HEK293 (cell line): ENCODE measurements around the gene TFPI.

Source experiments
- CTCF ChIA-PET: fragments of 350-600 bp; formaldehyde crosslinking; extraction: SDS; loops from one replicate; lab custom pipeline; 2021; ENCODE audit warnings: antibody characterized with exemption; lab: Yijun Ruan, JAX
- POLR2A ChIA-PET: fragments of 300-600 bp; formaldehyde crosslinking; extraction: SDS; loops from one replicate; lab custom pipeline; 2020; ENCODE audit warnings: antibody characterized with exemption, inconsistent platforms; lab: Yijun Ruan, JAX
- H3K27ac ChIP-seq: fragments of 200-500 bp; sonication (Bioruptor generic); 2 replicates; pipeline ENCODE4 v1.5.1; 2014; ENCODE audit warnings: low read depth, low read length, control low read depth, inconsistent platforms; ENCODE audit errors: extremely low read depth
- H3K36me3 ChIP-seq, 2 experiments: fragments of 200-500 bp in 1 of 2; sonication (Bioruptor generic) in 1 of 2; 1 replicate in 1 of 2; 2 replicates in 1 of 2; pipeline ENCODE4 v1.5.1; 2014 to 2017; ENCODE audit warnings: inconsistent platforms in 2 of 2, low read length in 2 of 2; ENCODE audit not compliant: control insufficient read depth in 2 of 2, insufficient read depth in 1 of 2
- H3K4me1 ChIP-seq: fragments of 200-500 bp; sonication (Bioruptor generic); 2 replicates; pipeline ENCODE4 v1.5.1; 2014; ENCODE audit warnings: mild to moderate bottlenecking, low read length, inconsistent platforms; ENCODE audit not compliant: control insufficient read depth, insufficient read depth
- H3K4me3 ChIP-seq: 2 replicates; pipeline ENCODE4 v1.5.1; 2011; ENCODE audit warnings: low read depth, mild to moderate bottlenecking, control low read depth, low read length, moderate library complexity
- H3K9me3 ChIP-seq: fragments of 200-500 bp; sonication (Bioruptor generic); 2 replicates; pipeline ENCODE4 v1.5.1; 2014; ENCODE audit warnings: low read depth, low read length, inconsistent platforms; ENCODE audit not compliant: control insufficient read depth, insufficient read depth
- BCL11A ChIP-seq: fragments of 450-650 bp; formaldehyde crosslinking; IDR thresholded peaks from 2 replicates; pipeline ENCODE4 v1.5.1; 2016; ENCODE audit warnings: low read depth, missing biosample characterization, missing genetic modification characterization
- FEZF1 ChIP-seq: fragments of 450-650 bp; formaldehyde crosslinking; IDR thresholded peaks from 2 replicates; pipeline ENCODE4 v1.5.1; 2016; ENCODE audit warnings: missing biosample characterization, missing genetic modification characterization
- HOXA7 ChIP-seq: sonication (generic); formaldehyde crosslinking; IDR thresholded peaks from 2 replicates; pipeline ENCODE4 v1.8.1; 2022; ENCODE audit warnings: missing genetic modification reagents, borderline replicate concordance
- SETDB1 ChIP-seq: IDR thresholded peaks from one replicate; pipeline ENCODE4 v1.6.1; 2017; ENCODE audit warnings: mild to moderate bottlenecking, low read length, moderate library complexity, mixed read lengths; ENCODE audit not compliant: insufficient read length
- SP3 ChIP-seq: fragments of 450-650 bp; formaldehyde crosslinking; IDR thresholded peaks from 2 replicates; pipeline ENCODE4 v1.5.1; 2016; ENCODE audit warnings: missing biosample characterization, missing genetic modification characterization
- TCF7L2 ChIP-seq: IDR thresholded peaks from 2 replicates; pipeline ENCODE4 v1.6.1; 2011; ENCODE audit warnings: low read depth, mild to moderate bottlenecking, inconsistent platforms, low read length, moderate library complexity, borderline replicate concordance
- ZBTB8A ChIP-seq: fragments of 450-650 bp; formaldehyde crosslinking; IDR thresholded peaks from 2 replicates; pipeline ENCODE4 v1.5.1; 2016; ENCODE audit warnings: missing biosample characterization, missing genetic modification characterization
- ZFHX2 ChIP-seq: fragments of 450-650 bp; formaldehyde crosslinking; conservative IDR thresholded peaks from 2 replicates; pipeline ENCODE4 v1.5.1; 2016; ENCODE audit warnings: missing biosample characterization, missing genetic modification characterization
- ZNF114 ChIP-seq: fragments of 450-650 bp; formaldehyde crosslinking; IDR thresholded peaks from 2 replicates; pipeline ENCODE4 v1.5.0; 2017; ENCODE audit warnings: missing biosample characterization, missing genetic modification characterization
- ZNF140 ChIP-seq: fragments of 450-650 bp; formaldehyde crosslinking; IDR thresholded peaks from 2 replicates; pipeline ENCODE4 v1.5.1; 2016; ENCODE audit warnings: missing biosample characterization, missing genetic modification characterization
- ZNF239 ChIP-seq: fragments of 450-650 bp; formaldehyde crosslinking; IDR thresholded peaks from 2 replicates; pipeline ENCODE4 v1.5.1; 2016; ENCODE audit warnings: missing biosample characterization, missing genetic modification characterization
- ZNF24 ChIP-seq: fragments of 450-650 bp; formaldehyde crosslinking; IDR thresholded peaks from 2 replicates; pipeline ENCODE4 v1.5.1; 2016; ENCODE audit warnings: missing biosample characterization, missing genetic modification characterization
- ZNF248 ChIP-seq: fragments of 450-650 bp; formaldehyde crosslinking; IDR thresholded peaks from 2 replicates; pipeline ENCODE4 v1.5.1; 2017; ENCODE audit warnings: missing biosample characterization, missing genetic modification characterization
- ZNF324 ChIP-seq: fragments of 450-650 bp; formaldehyde crosslinking; IDR thresholded peaks from 2 replicates; pipeline ENCODE4 v1.5.1; 2016; ENCODE audit warnings: missing biosample characterization, missing genetic modification characterization
- ZNF560 ChIP-seq: fragments of 450-650 bp; formaldehyde crosslinking; IDR thresholded peaks from 2 replicates; pipeline ENCODE4 v1.5.1; 2017; ENCODE audit warnings: missing biosample characterization, missing genetic modification characterization, borderline replicate concordance
- ZNF670 ChIP-seq: fragments of 450-650 bp; formaldehyde crosslinking; IDR thresholded peaks from 2 replicates; pipeline ENCODE4 v1.5.1; 2016; ENCODE audit warnings: missing biosample characterization, missing genetic modification characterization, low read depth
- ZNF701 ChIP-seq: fragments of 450-650 bp; formaldehyde crosslinking; IDR thresholded peaks from 2 replicates; pipeline ENCODE4 v1.5.1; 2016; ENCODE audit warnings: missing biosample characterization, missing genetic modification characterization
- ZNF768 ChIP-seq: fragments of 450-650 bp; formaldehyde crosslinking; IDR thresholded peaks from 2 replicates; pipeline ENCODE4 v1.5.1; 2018; ENCODE audit warnings: missing biosample characterization, mild to moderate bottlenecking, missing genetic modification characterization
- ZNF830 ChIP-seq: fragments of 450-650 bp; IDR thresholded peaks from 2 replicates; pipeline ENCODE4 v1.5.0; 2018; ENCODE audit warnings: missing biosample characterization, missing genetic modification characterization, low read depth, mild to moderate bottlenecking, moderate library complexity
- ZNF843 ChIP-seq: fragments of 450-650 bp; formaldehyde crosslinking; IDR thresholded peaks from 2 replicates; pipeline ENCODE4 v1.5.1; 2016; ENCODE audit warnings: missing biosample characterization, missing genetic modification characterization
- ZXDB ChIP-seq: fragments of 450-650 bp; formaldehyde crosslinking; IDR thresholded peaks from 2 replicates; pipeline ENCODE4 v1.5.1; 2016; ENCODE audit warnings: missing biosample characterization, missing genetic modification characterization
- TF ChIP-seq, protein P1 (sequence below): fragments of 450-650 bp; formaldehyde crosslinking; IDR thresholded peaks from 2 replicates; pipeline ENCODE4 v1.5.1; 2017; ENCODE audit warnings: missing biosample characterization, missing genetic modification characterization
- TF ChIP-seq, protein P2 (sequence below): fragments of 450-650 bp; formaldehyde crosslinking; IDR thresholded peaks from 2 replicates; pipeline ENCODE4 v1.5.1; 2016; ENCODE audit warnings: missing biosample characterization, missing genetic modification characterization
- TF ChIP-seq, protein P3 (sequence below): fragments of 450-650 bp; formaldehyde crosslinking; IDR thresholded peaks from 2 replicates; pipeline ENCODE4 v1.5.1; 2016; ENCODE audit warnings: missing biosample characterization, missing genetic modification characterization
- TF ChIP-seq, protein P4 (sequence below): fragments of 450-650 bp; formaldehyde crosslinking; IDR thresholded peaks from 2 replicates; pipeline ENCODE4 v1.5.1; 2016; ENCODE audit warnings: missing biosample characterization, missing genetic modification characterization
- TF ChIP-seq, protein P5 (sequence below): fragments of 450-650 bp; formaldehyde crosslinking; IDR thresholded peaks from 2 replicates; pipeline ENCODE4 v1.5.1; 2016; ENCODE audit warnings: missing biosample characterization, missing genetic modification characterization
- TF ChIP-seq, protein P6 (sequence below): fragments of 450-650 bp; formaldehyde crosslinking; IDR thresholded peaks from 2 replicates; pipeline ENCODE4 v1.5.1; 2017; ENCODE audit warnings: missing biosample characterization, mild to moderate bottlenecking, missing genetic modification characterization, moderate library complexity

TFPI gene

DNA sequence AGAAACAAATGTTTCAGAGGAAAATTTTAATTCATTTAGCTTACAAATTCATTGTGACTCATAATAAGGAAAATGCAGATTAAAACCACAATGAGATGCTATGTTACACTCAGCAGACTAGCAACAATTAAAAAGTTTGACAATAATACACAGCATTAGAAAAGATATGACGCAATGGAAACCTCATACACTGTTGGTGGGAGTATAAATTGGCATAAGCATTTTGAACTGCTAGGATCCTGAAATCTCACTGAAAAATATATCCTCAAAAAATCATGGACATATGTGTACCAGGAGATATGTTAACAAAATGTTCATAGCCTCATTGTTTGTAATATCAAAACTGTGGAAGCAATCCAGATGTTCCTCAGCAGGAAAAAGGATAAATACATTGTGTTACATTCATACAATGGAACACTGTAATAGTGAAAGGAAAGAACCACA lies 119.9 kb downstream of the TFPI start (continued):
- TF ChIP-seq, protein P1, sequence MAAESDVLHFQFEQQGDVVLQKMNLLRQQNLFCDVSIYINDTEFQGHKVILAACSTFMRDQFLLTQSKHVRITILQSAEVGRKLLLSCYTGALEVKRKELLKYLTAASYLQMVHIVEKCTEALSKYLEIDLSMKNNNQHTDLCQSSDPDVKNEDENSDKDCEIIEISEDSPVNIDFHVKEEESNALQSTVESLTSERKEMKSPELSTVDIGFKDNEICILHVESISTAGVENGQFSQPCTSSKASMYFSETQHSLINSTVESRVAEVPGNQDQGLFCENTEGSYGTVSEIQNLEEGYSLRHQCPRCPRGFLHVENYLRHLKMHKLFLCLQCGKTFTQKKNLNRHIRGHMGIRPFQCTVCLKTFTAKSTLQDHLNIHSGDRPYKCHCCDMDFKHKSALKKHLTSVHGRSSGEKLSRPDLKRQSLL (tag by site-specific recombination), result no peak
- no peak for TF ChIP-seq ZNF24
- no peak for TF ChIP-seq SETDB1

DNA sequence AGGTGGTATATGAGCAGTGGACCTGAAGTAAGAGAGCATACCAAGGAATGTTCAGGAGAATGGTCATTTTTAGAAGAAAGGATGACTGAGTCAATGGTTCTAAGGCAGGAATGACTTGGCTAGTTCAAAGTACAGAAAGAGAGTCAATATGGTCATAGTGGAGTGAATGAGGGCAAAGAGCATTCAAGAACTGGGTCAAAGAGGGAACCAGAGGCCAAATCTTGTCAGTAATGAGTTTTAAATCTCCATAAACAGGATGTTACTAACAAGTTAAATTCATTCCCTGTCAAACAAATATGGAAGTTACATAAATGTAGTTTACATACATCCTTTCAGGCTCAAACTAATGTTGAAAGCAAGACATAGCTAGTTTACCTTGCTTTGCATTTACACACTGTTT lies 122.3 kb downstream of the TFPI start:
- Histone ChIP-seq H3K4me3 (no peak overlapping the region), H3K4me1 (no peaks in the 10 kb centered on the region), H3K9me3 (no peaks in the 10 kb centered on the region), H3K36me3 (no peaks in the 10 kb centered on the region), H3K27ac (no peak overlapping the region)
- TF ChIP-seq ZFHX2, result no peak
- TF ChIP-seq ZNF843, result no peak
- no peak for TF ChIP-seq SP3 (tag by site-specific recombination)
- TF ChIP-seq ZNF114 (tag by site-specific recombination), result no peak
- no peak for TF ChIP-seq ZNF248 (tag by site-specific recombination)
- no peak for TF ChIP-seq ZNF324 (tag by site-specific recombination)
- no peak for TF ChIP-seq BCL11A (tag by site-specific recombination)
- TF ChIP-seq ZNF701 (tag by site-specific recombination), result no peak
- no peak for TF ChIP-seq TCF7L2
- TF ChIP-seq ZNF670 (tag by site-specific recombination), result no peak
- no peak for TF ChIP-seq ZNF768 (tag by site-specific recombination)
- TF ChIP-seq, protein P2, sequence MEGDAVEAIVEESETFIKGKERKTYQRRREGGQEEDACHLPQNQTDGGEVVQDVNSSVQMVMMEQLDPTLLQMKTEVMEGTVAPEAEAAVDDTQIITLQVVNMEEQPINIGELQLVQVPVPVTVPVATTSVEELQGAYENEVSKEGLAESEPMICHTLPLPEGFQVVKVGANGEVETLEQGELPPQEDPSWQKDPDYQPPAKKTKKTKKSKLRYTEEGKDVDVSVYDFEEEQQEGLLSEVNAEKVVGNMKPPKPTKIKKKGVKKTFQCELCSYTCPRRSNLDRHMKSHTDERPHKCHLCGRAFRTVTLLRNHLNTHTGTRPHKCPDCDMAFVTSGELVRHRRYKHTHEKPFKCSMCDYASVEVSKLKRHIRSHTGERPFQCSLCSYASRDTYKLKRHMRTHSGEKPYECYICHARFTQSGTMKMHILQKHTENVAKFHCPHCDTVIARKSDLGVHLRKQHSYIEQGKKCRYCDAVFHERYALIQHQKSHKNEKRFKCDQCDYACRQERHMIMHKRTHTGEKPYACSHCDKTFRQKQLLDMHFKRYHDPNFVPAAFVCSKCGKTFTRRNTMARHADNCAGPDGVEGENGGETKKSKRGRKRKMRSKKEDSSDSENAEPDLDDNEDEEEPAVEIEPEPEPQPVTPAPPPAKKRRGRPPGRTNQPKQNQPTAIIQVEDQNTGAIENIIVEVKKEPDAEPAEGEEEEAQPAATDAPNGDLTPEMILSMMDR, result no peak
- no peak for TF ChIP-seq ZNF239 (tag by site-specific recombination)
- ChIA-PET POLR2A (no interaction called here), CTCF (no interaction called here)

DNA sequence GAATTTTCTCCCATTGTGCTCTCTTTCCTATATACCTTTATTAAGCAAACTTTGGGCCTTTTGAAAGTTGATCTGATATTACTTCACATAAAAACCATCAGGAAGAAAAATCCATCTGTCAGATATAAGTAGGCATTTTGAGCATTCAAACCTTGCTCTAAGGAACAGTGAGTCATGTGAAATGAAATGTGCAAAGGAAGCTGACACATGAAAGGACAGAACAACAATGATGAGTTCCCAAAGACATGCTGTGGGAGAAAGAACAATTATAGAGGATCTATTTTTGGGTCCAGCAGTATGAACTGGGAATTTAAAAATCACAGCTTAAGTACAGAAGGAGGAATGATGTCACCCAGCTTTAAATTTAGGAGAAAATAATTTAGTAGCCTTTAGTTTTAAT lies 124.2 kb downstream of the TFPI start:
- no peaks in the 10 kb centered on the region for H3K9me3 ChIP-seq
- ChIA-PET CTCF (interaction anchor here (1.2 kb wide), 1 partner anchor 12 kb away, joined by 3 read pairs; no protein-coding TSS in a partner anchor), POLR2A (no interaction called here)
- H3K4me3 ChIP-seq, result no peak overlapping the region
- no peaks in the 10 kb centered on the region for H3K36me3 ChIP-seq
- no peaks in the 10 kb centered on the region for H3K4me1 ChIP-seq
- no peak overlapping the region for H3K27ac ChIP-seq
- no peak for TF ChIP-seq ZBTB8A (tag by site-specific recombination)
- TF ChIP-seq, protein P3, sequence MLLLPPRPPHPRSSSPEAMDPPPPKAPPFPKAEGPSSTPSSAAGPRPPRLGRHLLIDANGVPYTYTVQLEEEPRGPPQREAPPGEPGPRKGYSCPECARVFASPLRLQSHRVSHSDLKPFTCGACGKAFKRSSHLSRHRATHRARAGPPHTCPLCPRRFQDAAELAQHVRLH (tag by site-specific recombination), result no peak
- TF ChIP-seq, protein P4, sequence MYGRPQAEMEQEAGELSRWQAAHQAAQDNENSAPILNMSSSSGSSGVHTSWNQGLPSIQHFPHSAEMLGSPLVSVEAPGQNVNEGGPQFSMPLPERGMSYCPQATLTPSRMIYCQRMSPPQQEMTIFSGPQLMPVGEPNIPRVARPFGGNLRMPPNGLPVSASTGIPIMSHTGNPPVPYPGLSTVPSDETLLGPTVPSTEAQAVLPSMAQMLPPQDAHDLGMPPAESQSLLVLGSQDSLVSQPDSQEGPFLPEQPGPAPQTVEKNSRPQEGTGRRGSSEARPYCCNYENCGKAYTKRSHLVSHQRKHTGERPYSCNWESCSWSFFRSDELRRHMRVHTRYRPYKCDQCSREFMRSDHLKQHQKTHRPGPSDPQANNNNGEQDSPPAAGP (tag by site-specific recombination), result no peak
- TF ChIP-seq ZNF140 (tag by site-specific recombination), result no peak
- TF ChIP-seq, protein P5, sequence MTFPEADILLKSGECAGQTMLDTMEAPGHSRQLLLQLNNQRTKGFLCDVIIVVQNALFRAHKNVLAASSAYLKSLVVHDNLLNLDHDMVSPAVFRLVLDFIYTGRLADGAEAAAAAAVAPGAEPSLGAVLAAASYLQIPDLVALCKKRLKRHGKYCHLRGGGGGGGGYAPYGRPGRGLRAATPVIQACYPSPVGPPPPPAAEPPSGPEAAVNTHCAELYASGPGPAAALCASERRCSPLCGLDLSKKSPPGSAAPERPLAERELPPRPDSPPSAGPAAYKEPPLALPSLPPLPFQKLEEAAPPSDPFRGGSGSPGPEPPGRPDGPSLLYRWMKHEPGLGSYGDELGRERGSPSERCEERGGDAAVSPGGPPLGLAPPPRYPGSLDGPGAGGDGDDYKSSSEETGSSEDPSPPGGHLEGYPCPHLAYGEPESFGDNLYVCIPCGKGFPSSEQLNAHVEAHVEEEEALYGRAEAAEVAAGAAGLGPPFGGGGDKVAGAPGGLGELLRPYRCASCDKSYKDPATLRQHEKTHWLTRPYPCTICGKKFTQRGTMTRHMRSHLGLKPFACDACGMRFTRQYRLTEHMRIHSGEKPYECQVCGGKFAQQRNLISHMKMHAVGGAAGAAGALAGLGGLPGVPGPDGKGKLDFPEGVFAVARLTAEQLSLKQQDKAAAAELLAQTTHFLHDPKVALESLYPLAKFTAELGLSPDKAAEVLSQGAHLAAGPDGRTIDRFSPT (tag by site-specific recombination), result no peak
- TF ChIP-seq, protein P6, sequence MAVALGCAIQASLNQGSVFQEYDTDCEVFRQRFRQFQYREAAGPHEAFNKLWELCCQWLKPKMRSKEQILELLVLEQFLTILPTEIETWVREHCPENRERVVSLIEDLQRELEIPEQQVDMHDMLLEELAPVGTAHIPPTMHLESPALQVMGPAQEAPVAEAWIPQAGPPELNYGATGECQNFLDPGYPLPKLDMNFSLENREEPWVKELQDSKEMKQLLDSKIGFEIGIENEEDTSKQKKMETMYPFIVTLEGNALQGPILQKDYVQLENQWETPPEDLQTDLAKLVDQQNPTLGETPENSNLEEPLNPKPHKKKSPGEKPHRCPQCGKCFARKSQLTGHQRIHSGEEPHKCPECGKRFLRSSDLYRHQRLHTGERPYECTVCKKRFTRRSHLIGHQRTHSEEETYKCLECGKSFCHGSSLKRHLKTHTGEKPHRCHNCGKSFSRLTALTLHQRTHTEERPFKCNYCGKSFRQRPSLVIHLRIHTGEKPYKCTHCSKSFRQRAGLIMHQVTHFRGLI (tag by site-specific recombination), result no peak
- TF ChIP-seq ZXDB (tag by site-specific recombination), result no peak
- no peak for TF ChIP-seq ZNF830 (tag by site-specific recombination)
- TF ChIP-seq FEZF1 (tag by site-specific recombination), result no peak
- TF ChIP-seq HOXA7 (CRISPR knock-in tag), result no peak
- no peak for TF ChIP-seq ZNF560
- TF ChIP-seq, all 188 proteins: peak for 0
